Neural crest cell (in vitro differentiated cells): ENCODE results near the gene WFIKKN2. TPM values are rescaled to one million over a fixed set of nuclear protein-coding genes. Genes with fewer than 3 reads are reported as not detected.

Experiments used
- DNase-seq: peaks from one replicate; pipeline ENCODE4 v3.0.0; 2021; ENCODE audit warnings: low read depth, mixed read lengths, low spot score
- H3K27ac Mint-ChIP-seq: one replicate; pipeline ENCODE4 v1.8.0; 2021; ENCODE audit warnings: mild to moderate bottlenecking, mixed read lengths; ENCODE audit not compliant: unreplicated experiment
- H3K27me3 Mint-ChIP-seq: 2 replicates; pipeline ENCODE4 v1.8.0; 2021; ENCODE audit warnings: low read depth, mild to moderate bottlenecking, mixed read lengths
- H3K36me3 Mint-ChIP-seq: 2 replicates; pipeline ENCODE4 v1.8.0; 2021; ENCODE audit warnings: low read depth, mild to moderate bottlenecking, mixed read lengths
- H3K4me1 Mint-ChIP-seq: 2 replicates; pipeline ENCODE4 v1.8.0; 2021; ENCODE audit warnings: mixed read lengths
- H3K4me3 Mint-ChIP-seq: one replicate; pipeline ENCODE4 v1.8.0; 2021; ENCODE audit warnings: mild to moderate bottlenecking, mixed read lengths
- H3K9me3 Mint-ChIP-seq: 2 replicates; pipeline ENCODE4 v1.8.0; 2021; ENCODE audit warnings: mixed read lengths
- total RNA-seq: library from RNA; stranded (reverse); gene quantifications from 2 replicates; pipeline ENCODE4 v1.2.1, GENCODE V29; 2021
- TF ChIP-seq, protein P1 (sequence below): fragments of 200-600 bp; sonication (generic); conservative IDR thresholded peaks from 2 replicates; pipeline ENCODE4 v1.5.0; 2021; ENCODE audit warnings: antibody characterized with exemption, mild to moderate bottlenecking

WFIKKN2 gene
- total RNA-seq, 1 donor from 2014 or later, result 0.09 TPM

DNA sequence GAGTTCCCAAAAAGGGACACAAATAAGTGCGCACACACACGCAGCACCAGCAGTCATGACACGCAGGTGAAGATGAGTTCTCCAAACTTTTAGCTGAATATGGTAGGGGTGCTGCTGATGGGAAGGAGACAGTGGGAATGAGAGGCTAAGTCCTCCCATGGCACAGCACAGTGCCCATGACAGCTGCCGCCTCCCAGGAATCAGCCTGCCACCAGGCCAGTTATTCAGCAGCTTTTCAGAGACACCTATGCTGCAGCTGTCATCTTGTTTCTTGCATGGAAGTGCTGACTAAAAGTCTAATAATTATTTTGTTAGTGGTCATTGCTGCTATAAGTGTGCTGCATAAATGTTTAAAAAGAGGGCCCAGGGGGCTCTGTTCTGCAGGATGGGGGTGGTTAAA lies 12.2 kb downstream of the WFIKKN2 start:
- TF ChIP-seq, protein P1, sequence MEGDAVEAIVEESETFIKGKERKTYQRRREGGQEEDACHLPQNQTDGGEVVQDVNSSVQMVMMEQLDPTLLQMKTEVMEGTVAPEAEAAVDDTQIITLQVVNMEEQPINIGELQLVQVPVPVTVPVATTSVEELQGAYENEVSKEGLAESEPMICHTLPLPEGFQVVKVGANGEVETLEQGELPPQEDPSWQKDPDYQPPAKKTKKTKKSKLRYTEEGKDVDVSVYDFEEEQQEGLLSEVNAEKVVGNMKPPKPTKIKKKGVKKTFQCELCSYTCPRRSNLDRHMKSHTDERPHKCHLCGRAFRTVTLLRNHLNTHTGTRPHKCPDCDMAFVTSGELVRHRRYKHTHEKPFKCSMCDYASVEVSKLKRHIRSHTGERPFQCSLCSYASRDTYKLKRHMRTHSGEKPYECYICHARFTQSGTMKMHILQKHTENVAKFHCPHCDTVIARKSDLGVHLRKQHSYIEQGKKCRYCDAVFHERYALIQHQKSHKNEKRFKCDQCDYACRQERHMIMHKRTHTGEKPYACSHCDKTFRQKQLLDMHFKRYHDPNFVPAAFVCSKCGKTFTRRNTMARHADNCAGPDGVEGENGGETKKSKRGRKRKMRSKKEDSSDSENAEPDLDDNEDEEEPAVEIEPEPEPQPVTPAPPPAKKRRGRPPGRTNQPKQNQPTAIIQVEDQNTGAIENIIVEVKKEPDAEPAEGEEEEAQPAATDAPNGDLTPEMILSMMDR, result no peak
- Mint-ChIP-seq H3K4me1 (peaks cover 26% of the 10 kb centered on the region), H3K36me3 (no peaks in the 10 kb centered on the region), H3K27me3 (no peaks in the 10 kb centered on the region), H3K4me3 (no peak overlapping the region), H3K27ac (no peak overlapping the region), H3K9me3 (no peaks in the 10 kb centered on the region)
- no peak for DNase-seq

DNA sequence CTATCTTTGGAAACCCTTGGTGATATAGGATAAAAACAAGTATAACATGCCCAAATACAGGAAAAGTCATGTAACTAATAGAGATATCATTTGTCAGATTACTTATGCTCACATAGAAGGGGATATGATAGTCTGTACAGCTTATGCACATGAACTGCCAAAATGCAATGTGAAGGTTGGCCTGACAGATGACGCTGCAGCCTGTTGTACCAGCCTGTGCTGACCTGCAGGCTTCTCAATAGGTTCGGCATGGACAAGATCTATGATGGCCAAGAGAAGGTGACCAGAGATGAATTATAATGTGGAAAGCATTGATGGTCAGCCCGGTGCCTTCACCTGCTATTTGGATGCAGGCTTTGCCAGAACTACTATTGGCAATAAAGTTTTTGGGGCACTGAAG lies 12.7 kb downstream of the WFIKKN2 start:
- H3K27me3 Mint-ChIP-seq, result no peaks in the 10 kb centered on the region
- no peak for DNase-seq
- peaks cover 28% of the 10 kb centered on the region for H3K4me1 Mint-ChIP-seq

DNA sequence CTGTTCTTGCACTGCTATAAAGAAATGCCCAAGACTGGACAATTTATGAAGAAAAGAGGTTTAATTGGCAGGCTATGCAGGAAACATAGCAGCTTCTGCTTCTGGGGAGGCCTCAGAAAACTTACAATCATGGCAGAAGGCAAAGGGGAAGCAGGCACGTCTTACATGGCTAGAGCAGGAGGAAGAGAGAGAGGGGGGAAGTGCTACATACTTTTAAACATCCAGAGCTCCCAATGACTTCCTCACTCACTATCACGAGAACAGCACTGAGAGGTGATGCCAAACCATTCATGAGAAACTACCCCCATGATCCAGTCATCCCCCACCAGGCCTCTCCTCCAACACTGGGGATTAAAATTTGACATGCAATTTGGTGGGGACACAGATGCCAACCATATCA lies 13.3 kb downstream of the WFIKKN2 start:
- no peak overlapping the region for H3K4me3 Mint-ChIP-seq
- no peaks in the 10 kb centered on the region for H3K27me3 Mint-ChIP-seq
- H3K4me1 Mint-ChIP-seq, result peaks cover 28% of the 10 kb centered on the region
- no peak overlapping the region for H3K27ac Mint-ChIP-seq
- TF ChIP-seq, protein P1, result no peak
- H3K36me3 Mint-ChIP-seq, result no peaks in the 10 kb centered on the region
- DNase-seq, result no peak
- H3K9me3 Mint-ChIP-seq, result no peaks in the 10 kb centered on the region

More for the DNA sequence above, 12.7 kb downstream of the WFIKKN2 start:
- no peaks in the 10 kb centered on the region for H3K9me3 Mint-ChIP-seq
- no peak overlapping the region for H3K4me3 Mint-ChIP-seq
- H3K27ac Mint-ChIP-seq, result no peak overlapping the region
- TF ChIP-seq, protein P1, result no peak
- H3K36me3 Mint-ChIP-seq, result no peaks in the 10 kb centered on the region

DNA sequence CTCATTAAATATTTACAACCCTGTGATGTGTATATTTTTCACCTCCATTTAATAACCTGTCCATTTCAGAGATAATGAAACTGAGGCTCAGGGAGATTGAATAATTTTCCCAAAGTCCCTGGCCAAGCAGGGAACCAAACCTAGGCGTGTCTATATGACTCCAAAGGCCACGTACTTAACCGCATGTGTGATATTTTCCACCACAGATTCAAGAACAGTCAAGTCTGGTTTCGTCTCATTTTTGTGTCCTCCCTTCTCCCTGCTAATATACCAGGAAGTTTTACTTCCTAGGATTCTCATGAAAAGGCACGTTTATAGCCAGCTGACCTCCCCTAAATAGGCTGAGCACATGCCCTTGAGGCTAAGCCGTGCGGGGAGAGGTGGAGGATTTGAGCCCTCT lies 15.3 kb downstream of the WFIKKN2 start:
- Mint-ChIP-seq H3K27me3 (no peaks in the 10 kb centered on the region), H3K36me3 (no peaks in the 10 kb centered on the region), H3K4me3 (no peak overlapping the region), H3K9me3 (no peaks in the 10 kb centered on the region), H3K27ac (no peak overlapping the region), H3K4me1 (peaks cover 17% of the 10 kb centered on the region)
- no peak for DNase-seq
- TF ChIP-seq, protein P1, result no peak

DNA sequence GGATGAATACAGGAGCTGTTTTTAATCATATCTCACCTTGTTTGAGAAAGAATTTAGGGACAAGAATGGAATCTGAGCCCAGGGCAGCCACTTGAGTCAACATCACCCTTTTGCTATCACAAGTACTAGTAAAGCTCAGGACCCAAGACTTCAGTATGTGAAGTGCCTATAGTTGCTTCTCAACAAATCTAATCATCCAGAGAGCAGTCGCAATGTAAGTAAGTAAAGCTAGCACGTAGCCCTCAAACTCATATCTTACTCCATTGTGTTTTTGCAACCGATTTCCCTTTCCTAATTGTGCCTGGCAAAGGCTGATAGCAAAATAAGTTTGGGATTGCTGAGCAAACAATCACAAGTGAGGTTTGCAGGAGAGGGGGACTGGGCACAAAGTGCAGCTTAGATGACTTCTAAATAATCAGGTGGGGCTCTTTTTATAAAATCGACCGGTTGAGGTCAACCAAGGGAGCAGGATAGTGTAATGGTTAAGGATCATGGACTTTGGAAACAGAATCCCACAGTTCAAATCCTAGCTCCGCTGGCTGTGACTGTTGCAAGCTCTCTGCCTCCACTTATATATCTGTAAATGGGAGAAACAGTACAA lies 17.7 kb downstream of the WFIKKN2 start:
- H3K27ac Mint-ChIP-seq, result no peak overlapping the region
- no peak for DNase-seq
- peaks cover 17% of the 10 kb centered on the region for H3K4me1 Mint-ChIP-seq
- no peaks in the 10 kb centered on the region for H3K9me3 Mint-ChIP-seq
- TF ChIP-seq, protein P1, result no peak
- H3K27me3 Mint-ChIP-seq, result no peaks in the 10 kb centered on the region
- H3K4me3 Mint-ChIP-seq, result no peak overlapping the region
- no peaks in the 10 kb centered on the region for H3K36me3 Mint-ChIP-seq
